CD4-positive, CD25-positive, alpha-beta regulatory T cell (primary cell): ENCODE data around the gene RHOXF1. TPM values are rescaled to one million over a fixed set of nuclear protein-coding genes. Genes with fewer than 3 reads are reported as not detected.
"Not testable (repeated sequence)": the region's sequence is repeated elsewhere in the genome, so short reads cannot be mapped to it uniquely, and the experiment has no call there.

ENCODE experiments used
- ATAC-seq, 2 donors: fragments of 150-1000 bp; cut with Tn5 transposase; one replicate each; pipeline ENCODE4 v1.10.0; 2021; ENCODE audit warnings: low read depth in 2 of 2, moderate number of reproducible peaks in 2 of 2, moderate library complexity in 1 of 2
- DNase-seq, 3 donors: peaks; one replicate each; pipeline versions ENCODE4 v3.0.0 to v3.0.0-alpha.2; 2012 to 2022; ENCODE audit warnings: mixed read lengths in 1 of 3
- H3K27ac ChIP-seq: one replicate; pipeline ENCODE4 v1.7.0; 2013; ENCODE audit warnings: mild to moderate bottlenecking, low read length; ENCODE audit not compliant: insufficient read depth, poor library complexity, severe bottlenecking
- H3K27me3 ChIP-seq: one replicate; pipeline ENCODE4 v1.7.0; 2013; ENCODE audit warnings: low read length; ENCODE audit not compliant: control insufficient read depth, insufficient read depth
- H3K36me3 ChIP-seq: one replicate; pipeline ENCODE4 v1.7.0; 2013; ENCODE audit warnings: mild to moderate bottlenecking, low read length, moderate library complexity; ENCODE audit not compliant: control insufficient read depth, insufficient read depth
- H3K4me1 ChIP-seq: 2 replicates; pipeline ENCODE4 v1.7.0; 2013; ENCODE audit warnings: mild to moderate bottlenecking, low read length; ENCODE audit not compliant: insufficient read depth, control insufficient read depth, poor library complexity, severe bottlenecking
- H3K4me3 ChIP-seq: one replicate; pipeline ENCODE4 v1.7.0; 2013; ENCODE audit warnings: low read depth, mild to moderate bottlenecking, low read length, moderate library complexity
- H3K9me3 ChIP-seq, 2 experiments: 1 replicate in 1 of 2; 2 replicates in 1 of 2; pipeline ENCODE4 v1.7.0; 2013; ENCODE audit warnings: low read length in 2 of 2, mild to moderate bottlenecking in 1 of 2, moderate library complexity in 1 of 2; ENCODE audit not compliant: control insufficient read depth in 2 of 2
- H3K27ac Mint-ChIP-seq, 3 donors: one replicate each; pipeline ENCODE4 v1.8.0; 2020 to 2022; ENCODE audit warnings: mild to moderate bottlenecking in 3 of 3, mixed read lengths in 3 of 3, moderate library complexity in 2 of 3
- H3K27me3 Mint-ChIP-seq: one replicate; pipeline ENCODE4 v1.8.0; 2022; ENCODE audit warnings: mild to moderate bottlenecking, mixed read lengths
- H3K36me3 Mint-ChIP-seq: one replicate; pipeline ENCODE4 v1.8.0; 2020; ENCODE audit warnings: mixed read lengths
- H3K4me1 Mint-ChIP-seq, 4 donors: one replicate each; pipeline ENCODE4 v1.8.0; 2020 to 2022; ENCODE audit warnings: mixed read lengths in 4 of 4, mild to moderate bottlenecking in 1 of 4
- H3K4me3 Mint-ChIP-seq, 4 donors: one replicate each; pipeline ENCODE4 v1.8.0; 2020 to 2022; ENCODE audit warnings: mild to moderate bottlenecking in 4 of 4, mixed read lengths in 4 of 4, moderate library complexity in 3 of 4
- H3K9me3 Mint-ChIP-seq, 7 donors: one replicate each; pipeline ENCODE4 v1.8.0; 2020 to 2022; ENCODE audit warnings: mixed read lengths in 7 of 7, mild to moderate bottlenecking in 3 of 7, moderate library complexity in 2 of 7
- polyA plus RNA-seq, 4 donors: library from polyadenylated mRNA; unstranded; fragments of 300-500 nt; fragmentation: Illumina TruSeq; gene quantifications; one replicate each; pipeline ENCODE4 v1.2.3, GENCODE V29; 2021
- total RNA-seq: library from RNA; stranded (reverse); gene quantifications from one replicate; pipeline ENCODE4 v1.2.3, GENCODE V29; 2022

The RHOXF1 gene
- total RNA-seq, result 4.7 TPM
- 1 to 10 TPM in 3 of 4 donors, not detected in 1; 1.8 to 2.8 (median 2.7) TPM for polyA plus RNA-seq

GRCh38 chrX:120115438-120115963 is at the start of gene RHOXF1:
Gene RHOXF1, minus strand, starts transcription at chrX:120115913. Its CDS starts 51 bp downstream, at chrX:120115862.
- ATAC-seq (no peak), DNase-seq (no peak)
- H3K27me3 Mint-ChIP-seq, result peaks cover 4% of the 10 kb centered on the region
- Histone ChIP-seq H3K27ac (no peak within 1 kb of the TSS), H3K4me1 (no peaks in the 10 kb centered on the region), H3K4me3 (no peak within 1 kb of the TSS), H3K9me3 (no peaks in the 10 kb centered on the region), H3K36me3 (no peaks in the 10 kb centered on the region), H3K27me3 (no peaks in the 10 kb centered on the region)
- peaks cover 3% of the 10 kb centered on the region for H3K36me3 Mint-ChIP-seq
- H3K9me3 Mint-ChIP-seq, result no peaks in the 10 kb centered on the region
- H3K4me1 Mint-ChIP-seq, result no peaks in the 10 kb centered on the region
- no peak within 1 kb of the TSS for H3K27ac Mint-ChIP-seq
- no peak within 1 kb of the TSS for H3K4me3 Mint-ChIP-seq

- H3K27me3 Mint-ChIP-seq, H3K9me3 Mint-ChIP-seq, H3K27me3 ChIP-seq, H3K36me3 ChIP-seq, H3K27ac Mint-ChIP-seq, H3K4me1 Mint-ChIP-seq, ATAC-seq, H3K4me1 ChIP-seq, H3K36me3 Mint-ChIP-seq, H3K27ac ChIP-seq, DNase-seq, H3K4me3 Mint-ChIP-seq, H3K9me3 ChIP-seq, H3K4me3 ChIP-seq: not testable (repeated sequence)
Observed at GRCh38 chrX:120159086-120159485, 43.4 kb upstream of the RHOXF1 start.

DNA sequence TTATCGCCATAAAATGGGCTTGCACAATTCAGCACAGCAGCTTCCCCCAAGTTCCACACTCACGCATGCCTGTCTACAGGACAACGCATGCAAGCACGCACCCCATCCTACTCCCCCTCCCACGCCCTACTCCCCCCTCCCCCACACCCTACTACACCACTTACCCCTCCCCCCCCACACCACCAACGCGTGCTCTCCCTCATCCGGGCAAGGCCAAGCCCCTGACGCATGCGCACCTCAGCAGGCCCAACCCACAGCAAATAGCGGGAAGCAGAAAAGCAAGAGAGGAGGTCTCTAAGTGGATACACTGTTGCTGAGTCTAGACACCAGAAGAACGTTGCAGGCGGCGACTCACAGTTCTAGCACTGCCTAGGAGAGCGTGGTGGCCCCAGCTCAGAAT is 42.6 kb upstream of the RHOXF1 start, which contains the start of gene RHOXF2:
RHOXF2 (plus strand) TSS at position 301 of the 400 bp plus-strand sequence. CDS start 138 bp downstream, outside the sequence.
- not testable (repeated sequence) for H3K27ac ChIP-seq, H3K36me3 ChIP-seq, ATAC-seq, H3K27ac Mint-ChIP-seq, H3K9me3 Mint-ChIP-seq, DNase-seq, H3K4me3 ChIP-seq, H3K9me3 ChIP-seq, H3K4me3 Mint-ChIP-seq, H3K27me3 Mint-ChIP-seq, H3K4me1 Mint-ChIP-seq, H3K36me3 Mint-ChIP-seq, H3K27me3 ChIP-seq, H3K4me1 ChIP-seq

DNA sequence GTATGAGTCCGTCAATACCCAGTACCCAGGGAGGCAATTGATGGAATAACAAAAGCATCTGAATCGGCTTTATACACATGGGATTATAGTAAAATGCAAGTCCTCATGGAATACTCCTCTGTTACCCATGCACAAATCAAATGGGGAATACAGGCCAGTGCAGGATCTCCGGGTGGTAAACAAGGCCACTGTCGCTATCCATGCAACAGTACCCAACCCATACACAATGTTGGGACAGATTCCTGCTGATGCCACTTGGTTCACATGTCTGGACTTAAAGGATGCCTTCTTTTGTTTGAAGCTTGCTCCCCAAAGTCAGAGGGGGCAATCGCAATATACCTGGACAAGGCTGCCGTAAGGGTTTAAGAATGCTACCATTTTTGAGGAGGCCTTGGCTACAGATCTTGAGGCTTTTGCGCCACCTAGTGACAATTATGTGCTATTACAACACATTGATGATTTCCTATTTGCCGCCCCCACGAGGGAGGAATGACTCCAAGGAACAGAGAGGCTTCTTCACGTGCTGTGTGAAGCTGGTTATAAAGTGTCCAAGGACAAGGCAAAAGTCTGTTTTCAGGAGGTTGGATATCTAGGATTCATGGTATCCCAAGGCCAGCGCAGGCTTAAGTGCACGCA is 34.5 kb upstream of the RHOXF1 start:
- peaks cover 0 to 11% (median 7%) of the 10 kb centered on the region in 4 donors for H3K4me1 Mint-ChIP-seq
- ATAC-seq, H3K27me3 Mint-ChIP-seq: not testable (repeated sequence)

DNA sequence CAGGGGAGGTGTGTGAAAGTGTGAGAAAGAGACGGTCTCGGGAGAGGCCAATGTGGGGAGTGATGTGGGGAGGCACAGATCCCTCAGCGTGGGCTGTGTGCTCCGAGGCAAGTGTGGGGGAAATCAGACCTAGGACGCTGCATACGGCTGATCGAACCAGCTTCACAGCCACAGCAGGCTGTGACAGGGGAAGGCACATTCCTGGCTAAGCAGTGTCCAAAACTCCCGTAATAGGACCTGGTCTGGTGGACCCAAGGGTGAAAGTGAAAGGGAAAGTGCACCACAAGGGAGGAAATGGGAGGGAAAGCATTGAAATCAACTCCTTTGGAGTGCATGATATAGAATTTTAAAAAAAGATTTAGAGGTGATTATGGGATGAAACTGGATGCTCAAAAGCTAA is 31.8 kb upstream of the RHOXF1 start:
- Mint-ChIP-seq H3K4me1 (peaks cover 1 to 22% (median 12%) of the 10 kb centered on the region in 4 donors), H3K27ac (peak overlapping the region in 1 of 3 donors; percentile 78), H3K4me3 (no peak overlapping the region), H3K36me3 (no peaks in the 10 kb centered on the region), H3K9me3 (peaks cover 0 to 5% (median 0%) of the 10 kb centered on the region in 7 donors), H3K27me3 (no peaks in the 10 kb centered on the region)
- no peak overlapping the region for H3K27ac ChIP-seq
- H3K4me3 ChIP-seq, result no peak overlapping the region
- ATAC-seq (no peak), DNase-seq (no peak)
- H3K36me3 ChIP-seq, result no peaks in the 10 kb centered on the region
- H3K9me3 ChIP-seq, result no peaks in the 10 kb centered on the region
- H3K27me3 ChIP-seq, result no peaks in the 10 kb centered on the region
- peaks cover 7% of the 10 kb centered on the region for H3K4me1 ChIP-seq

More for the DNA sequence above, 34.5 kb upstream of the RHOXF1 start:
- H3K27me3 ChIP-seq, H3K36me3 ChIP-seq, H3K9me3 ChIP-seq, H3K27ac ChIP-seq, H3K27ac Mint-ChIP-seq, H3K4me3 ChIP-seq, H3K4me3 Mint-ChIP-seq, H3K4me1 ChIP-seq, H3K36me3 Mint-ChIP-seq, DNase-seq, H3K9me3 Mint-ChIP-seq: not testable (repeated sequence)

DNA sequence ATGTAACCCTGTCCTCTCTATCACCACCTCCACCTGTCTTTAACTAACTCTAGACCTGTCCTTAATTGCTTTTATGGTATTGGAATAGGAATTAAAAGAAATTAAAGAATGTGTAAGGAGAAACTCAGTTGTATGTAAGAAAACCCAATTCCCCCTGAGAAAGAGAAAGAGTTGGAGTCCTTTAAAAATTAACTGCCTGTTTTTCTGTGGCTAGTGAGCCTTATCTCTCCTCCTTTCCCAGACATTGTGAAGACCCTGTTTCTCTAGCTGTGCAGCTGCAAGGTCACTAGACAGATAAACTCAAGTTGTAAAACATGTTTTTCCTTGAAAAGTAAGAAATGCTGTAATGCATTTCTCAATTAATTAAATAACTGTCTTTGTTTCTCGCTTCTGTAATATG is 30.6 kb upstream of the RHOXF1 start:
- H3K27ac ChIP-seq, H3K9me3 Mint-ChIP-seq, ATAC-seq, H3K4me1 ChIP-seq, H3K36me3 ChIP-seq, H3K9me3 ChIP-seq, H3K4me3 ChIP-seq, H3K36me3 Mint-ChIP-seq, H3K27me3 Mint-ChIP-seq, DNase-seq, H3K27me3 ChIP-seq, H3K4me3 Mint-ChIP-seq: not testable (repeated sequence)
- H3K27ac Mint-ChIP-seq, result peak overlapping the region in 1 of 3 donors; percentile 51
- peaks cover 5 to 31% (median 18%) of the 10 kb centered on the region in 4 donors for H3K4me1 Mint-ChIP-seq

- H3K36me3 ChIP-seq, result no peaks in the 10 kb centered on the region
- Mint-ChIP-seq H3K27ac (peak overlapping the region in 1 of 3 donors; percentile 14), H3K27me3 (no peaks in the 10 kb centered on the region), H3K9me3 (peaks cover 0 to 5% (median 0%) of the 10 kb centered on the region in 7 donors), H3K36me3 (no peaks in the 10 kb centered on the region), H3K4me1 (peaks cover 10 to 38% (median 24%) of the 10 kb centered on the region in 4 donors), H3K4me3 (no peak overlapping the region)
- H3K9me3 ChIP-seq, result no peaks in the 10 kb centered on the region
- H3K4me1 ChIP-seq, result peaks cover 7% of the 10 kb centered on the region
- no peaks in the 10 kb centered on the region for H3K27me3 ChIP-seq
- no peak overlapping the region for H3K27ac ChIP-seq
- H3K4me3 ChIP-seq, result no peak overlapping the region
- no peak for ATAC-seq
- DNase-seq, result peak in 1 of 3 donors; percentile 26
Observed at GRCh38 chrX:120145295-120145925, 29.7 kb upstream of the RHOXF1 start.
